GM12878 (cell line): ENCODE measurements around the gene ANTXR1. TPM values are rescaled to one million over a fixed set of nuclear protein-coding genes. Genes with fewer than 3 reads are reported as not detected.

ENCODE experiments used
- ATAC-seq: fragments of 200-7000 bp; cut with Tn5 transposase; 3 replicates; pipeline ENCODE4 v1.9.1; 2020; ENCODE audit warnings: mild to moderate bottlenecking, moderate library complexity
- BruUV-seq: library from RNA; stranded (reverse); fragments of 400-500 nt; replicated peaks from 2 replicates; lab custom pipeline; 2021; lab: Mats Ljungman, UMichigan
- CTCF ChIA-PET: fragments of 300-600 bp; sonication (Branson Sonifier 250); formaldehyde crosslinking; extraction: SDS; loops from one replicate; lab custom pipeline; 2021; ENCODE audit warnings: inconsistent platforms; lab: Yijun Ruan, JAX
- POLR2A ChIA-PET: fragments of 350-600 bp; formaldehyde crosslinking; extraction: SDS; loops from one replicate; lab custom pipeline; 2021; ENCODE audit warnings: inconsistent platforms; lab: Charles Lee
- RAD21 ChIA-PET: fragments of 300-600 bp; sonication (Branson Sonifier 250); formaldehyde crosslinking; loops from one replicate; lab custom pipeline; 2023; ENCODE audit warnings: antibody characterized with exemption; ENCODE audit not compliant: unreplicated experiment; lab: Charles Lee
- SMC1A ChIA-PET: fragments of 300-600 bp; sonication (Branson Sonifier 250); formaldehyde crosslinking; loops from one replicate; lab custom pipeline; 2023; ENCODE audit not compliant: unreplicated experiment, uncharacterized antibody; lab: Charles Lee
- DNase-seq: peaks from one replicate; pipeline ENCODE4 v3.0.0-alpha.2; 2011; ENCODE audit warnings: low read depth, low spot score
- FAIRE-seq: peaks from 3 replicates; lab custom pipeline; 2011; peaks lifted over from hg19 to GRCh38; lab: Jason Lieb, UNC
- H2AFZ ChIP-seq: 2 replicates; pipeline ENCODE4 v1.6.0; 2011; ENCODE audit warnings: low read depth, low read length, control low read depth; ENCODE audit not compliant: control insufficient read depth
- H3K27ac ChIP-seq: 2 replicates; pipeline ENCODE4 v1.5.1; 2011; ENCODE audit warnings: control low read depth; ENCODE audit not compliant: control insufficient read depth, insufficient read depth
- H3K27me3 ChIP-seq, 2 experiments: replicated peaks in 1 of 2; 2 replicates each; pipeline versions ENCODE4 v1.6.0 to v1.6.1; 2011; ENCODE audit warnings: low read length in 1 of 2; ENCODE audit not compliant: control insufficient read depth in 2 of 2, insufficient read depth in 2 of 2
- H3K36me3 ChIP-seq, 2 experiments: 2 replicates each; pipeline ENCODE4 v1.5.1; 2011; ENCODE audit warnings: low read length in 1 of 2; ENCODE audit not compliant: control insufficient read depth in 2 of 2, insufficient read depth in 2 of 2
- H3K4me1 ChIP-seq: 2 replicates; pipeline ENCODE4 v1.6.1; 2011; ENCODE audit warnings: mild to moderate bottlenecking, low read length, moderate library complexity, mixed read lengths; ENCODE audit not compliant: control insufficient read depth, insufficient read depth
- H3K4me2 ChIP-seq: 2 replicates; pipeline ENCODE4 v1.6.0; 2011; ENCODE audit warnings: control low read depth; ENCODE audit not compliant: control insufficient read depth, insufficient read depth
- H3K4me3 ChIP-seq: fragments of 200-600 bp; sonication (generic); 2 replicates; pipeline ENCODE4 v1.5.1; 2016
- H3K79me2 ChIP-seq: 2 replicates; pipeline ENCODE4 v1.6.0; 2011; ENCODE audit warnings: low read length; ENCODE audit not compliant: control insufficient read depth, insufficient read depth
- H3K9ac ChIP-seq: 2 replicates; pipeline ENCODE4 v1.8.0; 2011; ENCODE audit warnings: low read length, control low read depth, mixed read lengths; ENCODE audit not compliant: control insufficient read depth, insufficient read depth
- H3K9me3 ChIP-seq: replicated peaks from 3 replicates; pipeline ENCODE4 v1.5.1; 2011; ENCODE audit warnings: mild to moderate bottlenecking, low read length; ENCODE audit not compliant: control insufficient read depth, insufficient read depth
- H4K20me1 ChIP-seq: 2 replicates; pipeline ENCODE4 v1.6.0; 2011; ENCODE audit not compliant: control insufficient read depth, insufficient read depth
- ATF7 ChIP-seq: fragments of 450-650 bp; IDR thresholded peaks from 2 replicates; pipeline ENCODE4 v1.6.1; 2016; ENCODE audit warnings: low read depth, mild to moderate bottlenecking
- BHLHE40 ChIP-seq, 2 experiments: fragments of 450-650 bp in 1 of 2; IDR thresholded peaks; 2 replicates each; pipeline ENCODE4 v1.6.1; 2011 to 2017; ENCODE audit warnings: low read depth in 2 of 2, borderline replicate concordance in 1 of 2, improper control_type of control experiment in 1 of 2, low read length in 1 of 2, mild to moderate bottlenecking in 1 of 2
- CEBPZ ChIP-seq: fragments of 150-350 bp; IDR thresholded peaks from 2 replicates; pipeline ENCODE4 v1.6.1; 2016; ENCODE audit warnings: low read depth, low read length
- MLLT1 ChIP-seq: fragments of 450-650 bp; IDR thresholded peaks from 2 replicates; pipeline ENCODE4 v1.6.1; 2016; ENCODE audit warnings: mild to moderate bottlenecking
- MTA3 ChIP-seq: IDR thresholded peaks from 2 replicates; pipeline ENCODE4 v1.6.1; 2012; ENCODE audit warnings: low read length, inconsistent platforms, borderline replicate concordance
- NR2C1 ChIP-seq: fragments of 450-650 bp; IDR thresholded peaks from 2 replicates; pipeline ENCODE4 v1.6.1; 2017; ENCODE audit warnings: antibody characterized with exemption, mild to moderate bottlenecking, moderate library complexity
- PAX8 ChIP-seq: fragments of 450-650 bp; IDR thresholded peaks from 2 replicates; pipeline ENCODE4 v1.6.1; 2017; ENCODE audit warnings: mild to moderate bottlenecking, moderate library complexity
- SIN3A ChIP-seq: IDR thresholded peaks from 2 replicates; pipeline ENCODE4 v1.6.1; 2012; ENCODE audit warnings: low read depth, low read length, improper control_type of control experiment
- SPI1 ChIP-seq: IDR thresholded peaks from 2 replicates; pipeline ENCODE4 v1.6.1; 2011; ENCODE audit warnings: low read depth, mild to moderate bottlenecking, low read length, moderate library complexity, borderline replicate concordance; ENCODE audit not compliant: insufficient read depth
- TBL1XR1 ChIP-seq: IDR thresholded peaks from 2 replicates; pipeline ENCODE4 v1.6.1; 2012; ENCODE audit warnings: low read depth, low read length, improper control_type of control experiment
- WGBS: methylation state at CpG from one replicate; pipeline ENCODE4 v1.1.6; 2016; ENCODE audit warnings: low lambda C conversion rate; ENCODE audit not compliant: insufficient replicate concordance, insufficient coverage; ENCODE audit errors: missing lambda C conversion rate; 5-methylcytosine and 5-hydroxymethylcytosine counted together
- in situ Hi-C: fragments of 300-500 bp; cut with MboI; formaldehyde crosslinking; loops from 9 replicates; pipeline ENCODE4 v1.14.3; 2018; ENCODE audit warnings: mixed read lengths
- intact Hi-C: fragments of 100-400 bp; cut with micrococcal nuclease; formaldehyde crosslinking; loops from one replicate; pipeline ENCODE4 v1.14.2; 2022; ENCODE audit not compliant: unreplicated experiment
- polyA plus RNA-seq, 11 experiments: library from polyadenylated mRNA; depleted of rRNA in 4 of 11; unstranded in 6 of 11; stranded (reverse) in 5 of 11; fragments of >200 nt; fragmentation: Nextera tagmentation in 4 of 11; fragmentation: Illumina TruSeq in 1 of 11; extraction: Ambion mirVana in 4 of 11; extraction: Trizol in 1 of 11; gene quantifications; 1 replicate in 1 of 11; 2 replicates in 10 of 11; pipeline versions ENCODE4 v1.2.1 to v1.2.3, GENCODE V29; 2011 to 2016; ENCODE audit warnings: inconsistent platforms in 2 of 11, missing spikeins in 2 of 11, low read depth in 1 of 11
- total RNA-seq, 4 experiments: library from RNA; depleted of rRNA in 3 of 4; stranded (reverse); fragments of >200 nt in 3 of 4; fragmentation: Illumina TruSeq in 1 of 4; extraction: Trizol in 1 of 4; gene quantifications; 2 replicates each; pipeline versions ENCODE4 v1.2.1 to v1.2.3, GENCODE V29; 2013 to 2021

The ANTXR1 gene
- total and polyA plus RNA-seq, 10 of the 15 experiments (the other 5 are each of a cell fraction or from before 2014, with no cell fraction given), result 0.09 to 0.26 TPM; not detected in 8

GRCh38 chr2:69131983-69132675 lies 119.2 kb downstream of the ANTXR1 start:
- ChIA-PET POLR2A (no interaction called here), SMC1A (no interaction called here)
- H3K79me2 ChIP-seq, result no peaks in the 10 kb centered on the region
- intact Hi-C loops, result no loop called here
- BruUV-seq, result no TSS peak
- TF ChIP-seq SPI1 (no peak), NR2C1 (no peak), PAX8 (no peak), MLLT1 (no peak), SIN3A (no peak), MTA3 (no peak), ATF7 (no peak), CEBPZ (no peak), BHLHE40 (IDR thresholded peaks at IDR 0.05; ENCODE audit: borderline replicate concordance in 1 of 2, low read depth in 2 of 2, low read length in 1 of 2) (no peak), TBL1XR1 (no peak)
- TF ChIP-seq, all 136 proteins: peak for 0
- ChIA-PET CTCF (interaction anchor here (0.6 kb wide), 1 partner anchor 429 kb away, joined by 3 read pairs; no protein-coding TSS in a partner anchor), RAD21 (no interaction called here)
- Histone ChIP-seq H3K27me3 (no peaks in the 10 kb centered on the region), H3K4me1 (no peaks in the 10 kb centered on the region), H3K9ac (no peak overlapping the region), H3K27ac (no peak overlapping the region), H3K36me3 (no peaks in the 10 kb centered on the region), H3K4me3 (no peak overlapping the region), H3K9me3 (no peaks in the 10 kb centered on the region), H3K4me2 (no peak overlapping the region), H2AFZ (no peak overlapping the region), H4K20me1 (no peaks in the 10 kb centered on the region)
- DNase-seq (no peak), FAIRE-seq (no peak), ATAC-seq (no peak)
- WGBS, result 70% methylated on average over 4 of the region's 4 CpGs
- in situ Hi-C loops, result no loop called here
